Body of pancreas (tissue), 4 donors: Measurements from ENCODE around the gene CMIP.

ENCODE experiments used
- POLR2A ChIP-seq, 3 donors: fragments of 450-650 bp; IDR thresholded peaks; one replicate each; pipeline ENCODE4 v1.6.1; 2016; ENCODE audit warnings: antibody characterized with exemption in 3 of 3, mild to moderate bottlenecking in 2 of 3
- TF ChIP-seq, protein P1 (sequence below), 7 experiments: fragments of 450-650 bp in 4 of 7; fragments of 200-600 bp in 3 of 7; sonication (generic) in 3 of 7; IDR thresholded peaks; one replicate each; pipeline ENCODE4 v1.5.1; 2016 to 2019; ENCODE audit warnings: antibody characterized with exemption in 7 of 7

DNA sequence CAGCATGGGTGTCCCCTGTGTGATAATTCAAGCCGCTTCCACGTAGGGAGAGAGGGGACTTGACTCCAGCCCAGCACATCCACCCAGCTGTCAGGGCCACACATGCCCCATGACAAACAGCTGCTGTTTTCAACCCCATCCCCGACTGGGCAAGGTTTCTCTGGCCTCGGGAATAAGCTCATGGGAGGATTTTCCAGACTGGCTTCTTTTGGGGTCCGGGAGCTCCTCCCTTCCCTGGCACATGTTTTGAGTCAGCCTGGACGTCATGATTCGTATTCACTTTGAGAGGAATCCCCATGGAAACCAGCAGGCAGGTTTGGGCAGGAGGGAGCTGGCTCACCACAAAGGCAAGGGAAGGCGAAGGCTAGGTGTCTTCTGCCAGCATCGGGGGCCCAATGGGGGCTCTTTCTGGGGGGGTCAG is 156.4 kb downstream of the CMIP start:
- TF ChIP-seq, protein P1, sequence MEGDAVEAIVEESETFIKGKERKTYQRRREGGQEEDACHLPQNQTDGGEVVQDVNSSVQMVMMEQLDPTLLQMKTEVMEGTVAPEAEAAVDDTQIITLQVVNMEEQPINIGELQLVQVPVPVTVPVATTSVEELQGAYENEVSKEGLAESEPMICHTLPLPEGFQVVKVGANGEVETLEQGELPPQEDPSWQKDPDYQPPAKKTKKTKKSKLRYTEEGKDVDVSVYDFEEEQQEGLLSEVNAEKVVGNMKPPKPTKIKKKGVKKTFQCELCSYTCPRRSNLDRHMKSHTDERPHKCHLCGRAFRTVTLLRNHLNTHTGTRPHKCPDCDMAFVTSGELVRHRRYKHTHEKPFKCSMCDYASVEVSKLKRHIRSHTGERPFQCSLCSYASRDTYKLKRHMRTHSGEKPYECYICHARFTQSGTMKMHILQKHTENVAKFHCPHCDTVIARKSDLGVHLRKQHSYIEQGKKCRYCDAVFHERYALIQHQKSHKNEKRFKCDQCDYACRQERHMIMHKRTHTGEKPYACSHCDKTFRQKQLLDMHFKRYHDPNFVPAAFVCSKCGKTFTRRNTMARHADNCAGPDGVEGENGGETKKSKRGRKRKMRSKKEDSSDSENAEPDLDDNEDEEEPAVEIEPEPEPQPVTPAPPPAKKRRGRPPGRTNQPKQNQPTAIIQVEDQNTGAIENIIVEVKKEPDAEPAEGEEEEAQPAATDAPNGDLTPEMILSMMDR (IDR thresholded peaks at IDR 0.05), result no peak
- TF ChIP-seq POLR2A (IDR thresholded peaks at IDR 0.05), result no peak
